K562 (cell line): ENCODE results near the gene F12. TPM values are rescaled to one million over a fixed set of nuclear protein-coding genes. Genes with fewer than 3 reads are reported as not detected.

ENCODE experiments used
- CHCHD3 ChIP-seq: fragments of 250-450 bp; sonication (Bioruptor Pico); IDR thresholded peaks from 2 replicates; pipeline ENCODE4 v2.1.2; 2022; ENCODE audit warnings: mild to moderate bottlenecking
- CTCFL ChIP-seq: IDR thresholded peaks from 2 replicates; pipeline ENCODE4 v1.6.1; 2011; ENCODE audit warnings: borderline replicate concordance, low read depth, mild to moderate bottlenecking, moderate library complexity, low read length; ENCODE audit not compliant: insufficient read depth, poor library complexity, severe bottlenecking
- EP300 ChIP-seq: IDR thresholded peaks from 2 replicates; pipeline ENCODE4 v1.6.1; 2012; ENCODE audit warnings: low read length, improper control_type of control experiment
- ETV5 ChIP-seq: sonication (generic); formaldehyde crosslinking; IDR thresholded peaks from 2 replicates; pipeline ENCODE4 v1.4.0; 2020; ENCODE audit warnings: low read depth, mild to moderate bottlenecking, missing genetic modification reagents
- ETV6 ChIP-seq, 3 experiments: fragments of 150-350 bp in 1 of 3; sonication (generic) in 1 of 3; formaldehyde crosslinking in 1 of 3; IDR thresholded peaks; 2 replicates each; pipeline versions ENCODE4 v1.6.1 to v1.8.0; 2014 to 2022; ENCODE audit warnings: borderline replicate concordance in 2 of 3, low read depth in 2 of 3, antibody characterized with exemption in 1 of 3, low read length in 1 of 3, mild to moderate bottlenecking in 1 of 3, missing genetic modification reagents in 1 of 3
- FOXP4 ChIP-seq: sonication (generic); formaldehyde crosslinking; IDR thresholded peaks from 2 replicates; pipeline ENCODE4 v1.8.0; 2022; ENCODE audit warnings: mild to moderate bottlenecking, missing genetic modification reagents, borderline replicate concordance
- GATA2 ChIP-seq: sonication (generic); formaldehyde crosslinking; IDR thresholded peaks from 2 replicates; pipeline ENCODE4 v1.4.0; 2020; ENCODE audit warnings: mild to moderate bottlenecking, missing genetic modification reagents
- MCM7 ChIP-seq, 2 experiments: fragments of 450-650 bp; IDR thresholded peaks; 2 replicates each; pipeline ENCODE4 v1.6.1; 2016 to 2018
- NR1H2 ChIP-seq: sonication (generic); formaldehyde crosslinking; IDR thresholded peaks from 2 replicates; pipeline ENCODE4 v1.4.0; 2020; ENCODE audit warnings: mild to moderate bottlenecking, missing genetic modification reagents
- RAD51 ChIP-seq: fragments of 450-650 bp; IDR thresholded peaks from 2 replicates; pipeline ENCODE4 v1.7.1; 2016; ENCODE audit warnings: low read depth, mild to moderate bottlenecking, borderline replicate concordance
- TAF7 ChIP-seq: fragments of 450-650 bp; IDR thresholded peaks from 2 replicates; pipeline ENCODE4 v1.6.1; 2016; ENCODE audit warnings: missing genetic modification characterization, missing compliant biosample characterization
- TBP ChIP-seq: optimal IDR thresholded peaks from 2 replicates; pipeline ENCODE3; 2011; ENCODE audit warnings: low read depth, low read length, improper control_type of control experiment
- ZNF140 ChIP-seq: fragments of 250-450 bp; sonication (Bioruptor Pico); IDR thresholded peaks from 2 replicates; pipeline ENCODE4 v1.8.0; 2021; ENCODE audit warnings: moderate library complexity, mild to moderate bottlenecking, inconsistent platforms
- ZNF384 ChIP-seq: IDR thresholded peaks from 2 replicates; pipeline ENCODE4 v1.6.1; 2012; ENCODE audit warnings: low read depth, low read length, improper control_type of control experiment
- ZNF780A ChIP-seq: fragments of 250-450 bp; sonication (Bioruptor Pico); IDR thresholded peaks from 2 replicates; pipeline ENCODE4 v1.5.0; 2021; ENCODE audit warnings: mild to moderate bottlenecking
- polyA plus RNA-seq, 8 experiments: library from polyadenylated mRNA; depleted of rRNA in 4 of 8; stranded (reverse) in 5 of 8; unstranded in 3 of 8; fragments of >200 nt; fragmentation: Nextera tagmentation in 2 of 8; fragmentation: Illumina TruSeq in 1 of 8; extraction: Ambion mirVana in 2 of 8; extraction: Trizol in 1 of 8; gene quantifications; 2 replicates each; pipeline versions ENCODE4 v1.2.1 to v1.2.3, GENCODE V29; 2011 to 2014; ENCODE audit warnings: inconsistent platforms in 1 of 8, missing spikeins in 1 of 8
- total RNA-seq, 7 experiments: library from RNA; depleted of rRNA in 6 of 7; stranded (reverse); fragments of >200 nt in 6 of 7; fragmentation: Illumina TruSeq in 2 of 7; extraction: Trizol in 2 of 7; gene quantifications; 2 replicates each; pipeline versions ENCODE4 v1.2.1 to v1.2.3, GENCODE V29; 2011 to 2021; ENCODE audit warnings: low replicate concordance in 1 of 7
- TF ChIP-seq, protein P1 (sequence below), 2 experiments: IDR thresholded peaks in 1 of 2; conservative IDR thresholded peaks in 1 of 2; 2 replicates each; pipeline ENCODE4 v1.6.1; 2016; ENCODE audit warnings: low read depth in 2 of 2, mild to moderate bottlenecking in 1 of 2, missing compliant biosample characterization in 1 of 2, missing genetic modification characterization in 1 of 2, moderate library complexity in 1 of 2

The F12 gene
- total and polyA plus RNA-seq, 9 of the 15 experiments (the other 6 are each of a cell fraction or from before 2014, with no cell fraction given) = 0.59 to 18.3 (median 3.6) TPM

DNA sequence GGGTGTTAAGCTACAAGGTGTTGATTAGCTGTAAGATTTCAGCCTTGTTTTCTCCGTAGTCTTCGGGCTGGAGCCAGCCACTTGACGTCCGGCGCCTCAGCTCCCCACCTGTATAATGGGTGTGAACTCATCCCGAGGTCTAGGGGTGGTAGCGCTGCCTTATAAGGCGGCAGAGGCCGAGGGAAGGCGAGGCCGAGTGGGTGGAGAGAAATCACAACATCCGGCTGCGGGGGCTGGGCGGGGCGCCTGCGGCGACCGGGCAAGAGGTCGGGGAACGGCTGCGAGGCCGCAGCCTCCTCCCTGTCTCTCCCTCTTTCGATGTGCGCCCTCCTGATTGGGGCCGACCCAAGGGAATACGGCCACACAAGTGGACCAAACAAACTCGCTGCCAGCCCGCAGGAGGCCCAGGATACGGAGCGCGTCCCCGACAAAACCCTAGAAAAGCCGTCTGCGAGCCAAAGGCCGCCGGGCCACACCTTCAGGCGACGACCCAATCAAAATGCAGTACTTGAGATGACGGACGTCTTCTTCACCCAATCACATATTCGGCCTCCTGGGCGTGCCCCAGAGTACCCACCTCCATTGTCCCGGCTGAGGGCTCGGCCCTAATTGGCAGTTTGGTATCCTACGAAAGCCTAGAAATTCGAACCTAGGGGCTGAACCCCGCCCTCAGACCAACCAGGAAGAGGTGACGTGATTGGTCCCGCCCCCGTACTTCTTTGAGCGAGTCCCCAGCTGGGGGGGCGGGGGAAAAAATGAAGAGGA lies 16.6 kb upstream of the F12 start (continued):
- TF ChIP-seq TBP (peak; percentile 73), CHCHD3 (CRISPR knock-in tag) (no peak), FOXP4 (peak; percentile 81; the same call in 1 of the 2 replicates), EP300 (0 out of 2 replicates have a peak, but pooled peaks have one; percentile 17), NR1H2 (CRISPR knock-in tag) (no peak), MCM7 (IDR thresholded peaks at IDR 0.05) (no peak), ZNF384 (no peak), ZNF780A (CRISPR knock-in tag) (no peak), ETV5 (CRISPR knock-in tag) (peak; percentile 96), GATA2 (CRISPR knock-in tag) (no peak), CTCFL (no peak), ETV6 (IDR thresholded peaks at IDR 0.05; ENCODE audit: borderline replicate concordance in 1 of 2, low read depth in 2 of 2, low read length in 1 of 2) (no peak), ETV6 (CRISPR knock-in tag; IDR thresholded peaks at IDR 0.05; ENCODE audit: borderline replicate concordance) (no peak), RAD51 (no peak), TAF7 (tag) (0 out of 2 replicates have a peak, but pooled peaks have one; percentile 8), ZNF140 (no peak)
- TF ChIP-seq, protein P1, sequence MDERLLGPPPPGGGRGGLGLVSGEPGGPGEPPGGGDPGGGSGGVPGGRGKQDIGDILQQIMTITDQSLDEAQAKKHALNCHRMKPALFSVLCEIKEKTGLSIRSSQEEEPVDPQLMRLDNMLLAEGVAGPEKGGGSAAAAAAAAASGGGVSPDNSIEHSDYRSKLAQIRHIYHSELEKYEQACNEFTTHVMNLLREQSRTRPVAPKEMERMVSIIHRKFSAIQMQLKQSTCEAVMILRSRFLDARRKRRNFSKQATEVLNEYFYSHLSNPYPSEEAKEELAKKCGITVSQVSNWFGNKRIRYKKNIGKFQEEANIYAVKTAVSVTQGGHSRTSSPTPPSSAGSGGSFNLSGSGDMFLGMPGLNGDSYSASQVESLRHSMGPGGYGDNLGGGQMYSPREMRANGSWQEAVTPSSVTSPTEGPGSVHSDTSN (CRISPR knock-in tag; IDR thresholded peaks at IDR 0.05; ENCODE audit: low read depth) = peak; percentile 77
- TF ChIP-seq, protein P1 (tag; conservative IDR thresholded peaks at IDR 0.05; ENCODE audit: low read depth) = peak; percentile 98
